Endothelial cell of umbilical vein (primary cell): ENCODE results near the gene LRRIQ1. TPM values are rescaled to one million over a fixed set of nuclear protein-coding genes. Genes with fewer than 3 reads are reported as not detected.

Source experiments
- BruUV-seq: library from RNA; stranded (reverse); fragments of 400-500 nt; replicated peaks from 2 replicates; lab custom pipeline; 2021; lab: Mats Ljungman, UMichigan
- CTCF ChIA-PET: fragments of 300-600, 350-600 bp; sonication (Branson Sonifier 250); formaldehyde crosslinking; loops from one replicate; lab custom pipeline; 2021; ENCODE audit warnings: antibody characterized with exemption, inconsistent platforms; lab: Charles Lee
- POLR2A ChIA-PET: fragments of 300-600, 350-600 bp; sonication (Branson Sonifier 250); formaldehyde crosslinking; loops from one replicate; lab custom pipeline; 2021; ENCODE audit warnings: antibody characterized with exemption, inconsistent platforms; lab: Charles Lee
- DNase-seq: peaks from one replicate; pipeline ENCODE4 v3.0.0-alpha.2; 2011; ENCODE audit warnings: low read depth, low spot score
- FAIRE-seq: peaks from 2 replicates; lab custom pipeline; 2011; peaks lifted over from hg19 to GRCh38; lab: Jason Lieb, UNC
- H2AFZ ChIP-seq: 2 replicates; pipeline ENCODE4 v1.6.0; 2012; ENCODE audit warnings: low read depth, low read length, control low read depth, inconsistent platforms
- H3K27ac ChIP-seq: 2 replicates; pipeline ENCODE4 v1.5.1; 2011; ENCODE audit warnings: low read depth, mild to moderate bottlenecking, control low read depth, low read length, moderate library complexity; ENCODE audit not compliant: insufficient read depth
- H3K27me3 ChIP-seq, 2 experiments: 2 replicates each; pipeline versions ENCODE4 v1.6.0 to v1.6.1; 2011; ENCODE audit warnings: low read length in 2 of 2, mixed read lengths in 1 of 2; ENCODE audit not compliant: control insufficient read depth in 2 of 2, insufficient read depth in 2 of 2
- H3K36me3 ChIP-seq, 2 experiments: 2 replicates in 1 of 2; 3 replicates in 1 of 2; pipeline ENCODE4 v1.5.1; 2011; ENCODE audit warnings: low read length in 2 of 2, mild to moderate bottlenecking in 1 of 2, moderate library complexity in 1 of 2; ENCODE audit not compliant: control insufficient read depth in 2 of 2, insufficient read depth in 2 of 2; ENCODE audit errors: extremely low read depth in 1 of 2
- H3K4me1 ChIP-seq: 3 replicates; pipeline ENCODE4 v1.5.1; 2011; ENCODE audit warnings: mild to moderate bottlenecking, low read length; ENCODE audit not compliant: control insufficient read depth, insufficient read depth; ENCODE audit errors: extremely low read depth
- H3K4me2 ChIP-seq: 2 replicates; pipeline ENCODE4 v1.6.1; 2011; ENCODE audit warnings: low read length, control low read depth, mixed read lengths; ENCODE audit not compliant: insufficient read depth
- H3K4me3 ChIP-seq, 3 experiments: fragments of 200-600 bp in 1 of 3; sonication (generic), shearing (Covaris generic) in 1 of 3; replicated peaks in 1 of 3; 2 replicates each; pipeline ENCODE4 v1.5.1; 2011 to 2016; ENCODE audit warnings: control low read depth in 3 of 3, low read length in 3 of 3, mild to moderate bottlenecking in 2 of 3, inconsistent platforms in 1 of 3, low read depth in 1 of 3, moderate library complexity in 1 of 3; ENCODE audit not compliant: insufficient read depth in 1 of 3
- H3K79me2 ChIP-seq: 2 replicates; pipeline ENCODE4 v1.6.0; 2012; ENCODE audit warnings: low read length, inconsistent platforms; ENCODE audit not compliant: control insufficient read depth, insufficient read depth
- H3K9ac ChIP-seq: replicated peaks from 2 replicates; pipeline ENCODE3; 2011; ENCODE audit warnings: low read length, control low read depth; ENCODE audit not compliant: insufficient read depth; ENCODE audit errors: extremely low read depth
- H3K9me1 ChIP-seq: replicated peaks from 3 replicates; pipeline ENCODE4 v1.6.0; 2011; ENCODE audit warnings: mild to moderate bottlenecking, low read length; ENCODE audit not compliant: control insufficient read depth, insufficient read depth; ENCODE audit errors: extremely low read depth
- H3K9me3 ChIP-seq: replicated peaks from 2 replicates; pipeline ENCODE4 v1.5.1; 2012; ENCODE audit warnings: low read length, inconsistent platforms; ENCODE audit not compliant: control insufficient read depth, insufficient read depth
- H4K20me1 ChIP-seq: replicated peaks from 2 replicates; pipeline ENCODE3; 2011; ENCODE audit warnings: mild to moderate bottlenecking, low read length; ENCODE audit not compliant: control insufficient read depth, insufficient read depth; ENCODE audit errors: extremely low read depth
- CTCF ChIP-seq, 2 donors: IDR thresholded peaks; 1 replicate in 1 of 2; 2 replicates in 1 of 2; pipeline ENCODE4 v1.5.1; 2011; ENCODE audit warnings: low read length in 2 of 2, mild to moderate bottlenecking in 2 of 2, moderate library complexity in 2 of 2, control low read depth in 1 of 2, inconsistent platforms in 1 of 2, low read depth in 1 of 2; ENCODE audit not compliant: insufficient read depth in 1 of 2; ENCODE audit errors: extremely low read depth in 1 of 2
- EZH2 ChIP-seq: IDR thresholded peaks from 2 replicates; pipeline ENCODE4 v1.6.1; 2012; ENCODE audit warnings: borderline replicate concordance, low read depth, mild to moderate bottlenecking, moderate library complexity, low read length, inconsistent platforms; ENCODE audit not compliant: severe bottlenecking
- FOS ChIP-seq: IDR thresholded peaks from 2 replicates; pipeline ENCODE4 v1.6.1; 2011; ENCODE audit warnings: mild to moderate bottlenecking, low read length, moderate library complexity, borderline replicate concordance; ENCODE audit not compliant: insufficient read depth
- GATA2 ChIP-seq: IDR thresholded peaks from 2 replicates; pipeline ENCODE4 v1.7.0; 2011; ENCODE audit warnings: low read depth, mild to moderate bottlenecking, moderate library complexity, mixed read lengths, low read length; ENCODE audit not compliant: insufficient read length, insufficient read depth
- JUN ChIP-seq: IDR thresholded peaks from 2 replicates; pipeline ENCODE4 v1.6.1; 2011; ENCODE audit warnings: borderline replicate concordance, low read depth; ENCODE audit not compliant: insufficient read length, insufficient read depth
- MYC ChIP-seq: IDR thresholded peaks from one replicate; pipeline ENCODE4 v1.6.1; 2011; ENCODE audit warnings: mild to moderate bottlenecking, low read depth, low read length
- POLR2A ChIP-seq: IDR thresholded peaks from 2 replicates; pipeline ENCODE4 v1.6.1; 2012; ENCODE audit warnings: low read depth, mild to moderate bottlenecking, control low read depth, low read length
- POLR2AphosphoS5 ChIP-seq: IDR thresholded peaks from 2 replicates; pipeline ENCODE4 v1.6.1; 2012; ENCODE audit warnings: low read depth, mild to moderate bottlenecking, control low read depth, low read length, moderate library complexity; ENCODE audit not compliant: insufficient read depth
- dilution Hi-C: fragments of 300-500 bp; cut with MboI; formaldehyde crosslinking; loops from one replicate; pipeline ENCODE4 v1.15.0; 2019; ENCODE audit warnings: low sequenced_read_pairs; ENCODE audit not compliant: extremely low pct_ligation_motif_present
- intact Hi-C: fragments of 100-400 bp; cut with micrococcal nuclease; formaldehyde crosslinking; loops from one replicate; pipeline ENCODE4 v1.10.0; 2022
- polyA plus RNA-seq, 4 experiments: library from polyadenylated mRNA; depleted of rRNA in 3 of 4; stranded (reverse) in 3 of 4; unstranded in 1 of 4; fragments of >200 nt; gene quantifications; 2 replicates each; pipeline versions ENCODE4 v1.2.1 to v1.2.3, GENCODE V29; 2011 to 2012; ENCODE audit warnings: missing spikeins in 1 of 4
- total RNA-seq: library from RNA; stranded (reverse); gene quantifications from 2 replicates; pipeline ENCODE4 v1.2.3, GENCODE V29; 2021
- TF ChIP-seq, protein P1 (sequence below): IDR thresholded peaks from 2 replicates; pipeline ENCODE4 v1.6.1; 2011; ENCODE audit not compliant: insufficient read depth, insufficient read length

LRRIQ1 gene
- total and polyA plus RNA-seq, 2 donors (not counting 3 experiments of a cell fraction or from before 2014, with no cell fraction given) = 0.08 to 0.20 TPM

GRCh38 chr12:85188619-85189018, 152.5 kb downstream of the LRRIQ1 start:
- no TSS peak for BruUV-seq
- H3K27ac ChIP-seq = no peak overlapping the region
- POLR2A ChIA-PET = interaction anchor here (0.6 kb wide), 1 partner anchor 436 kb away, joined by 4 read pairs; no protein-coding TSS in a partner anchor
- FAIRE-seq = no peak
- peaks cover 4% of the 10 kb centered on the region for H3K4me1 ChIP-seq
- dilution Hi-C loops = no loop called here
- no peaks in the 10 kb centered on the region for H3K36me3 ChIP-seq
- intact Hi-C loops = no loop called here
- H3K4me2 ChIP-seq = no peak overlapping the region
- H3K79me2 ChIP-seq = no peaks in the 10 kb centered on the region
- H4K20me1 ChIP-seq = no peaks in the 10 kb centered on the region
- peak; percentile 11 for DNase-seq
- CTCF ChIA-PET = interaction anchor here (0.8 to 1.7 kb wide), 4 partner anchors 9 to 260 kb away, joined by 3 to 5 read pairs (median 4); no protein-coding TSS in a partner anchor
- TF ChIP-seq CTCF (IDR thresholded peaks at IDR 0.05; ENCODE audit: extremely low read depth in 1 of 2, insufficient read depth in 1 of 2, low read depth in 1 of 2, low read length in 2 of 2) (no peak), EZH2 (no peak), GATA2 (no peak), POLR2AphosphoS5 (no peak), JUN (no peak), POLR2A (no peak), FOS (no peak), MYC (no peak)
- TF ChIP-seq, protein P1, sequence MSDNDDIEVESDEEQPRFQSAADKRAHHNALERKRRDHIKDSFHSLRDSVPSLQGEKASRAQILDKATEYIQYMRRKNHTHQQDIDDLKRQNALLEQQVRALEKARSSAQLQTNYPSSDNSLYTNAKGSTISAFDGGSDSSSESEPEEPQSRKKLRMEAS = no peak
- H3K9ac ChIP-seq = no peak overlapping the region
- no peaks in the 10 kb centered on the region for H3K9me3 ChIP-seq
- H3K27me3 ChIP-seq = no peaks in the 10 kb centered on the region
- no peaks in the 10 kb centered on the region for H3K9me1 ChIP-seq
- peak overlapping the region; percentile 62 for H2AFZ ChIP-seq
- no peak overlapping the region for H3K4me3 ChIP-seq
